Right lung (tissue), 5 donors: ENCODE data around the gene ARHGAP45. TPM values are rescaled to one million over a fixed set of nuclear protein-coding genes. Genes with fewer than 3 reads are reported as not detected.
A peak's percentile ranks its signal among the peaks of the same experiment; 100 is the strongest.

Experiments
- DNase-seq, 2 donors: peaks; one replicate each; pipeline ENCODE4 v3.0.0-alpha.2; 2013
- polyA plus RNA-seq, 5 donors: library from polyadenylated mRNA; unstranded; fragments of 120-200 nt; gene quantifications; one replicate each; pipeline versions ENCODE4 v1.2.1 to v1.2.3, GENCODE V29; 2013; ENCODE audit warnings: inconsistent platforms in 1 of 5, low replicate concordance in 1 of 5; ENCODE audit not compliant: insufficient read length in 5 of 5, insufficient read depth in 1 of 5

Gene ARHGAP45
- polyA plus RNA-seq, 5 donors: 7.8 to 15.8 (median 10.2) TPM

GRCh38 chr19:1054102-1055027 is 12.6 kb upstream of the ARHGAP45 start:
- no peak for DNase-seq

- no peak for DNase-seq
Measured at GRCh38 chr19:1055028-1055425, 11.9 kb upstream of the ARHGAP45 start.

- no peak for DNase-seq
Measured at GRCh38 chr19:1055886-1056620, 10.9 kb upstream of the ARHGAP45 start.

- no peak for DNase-seq
Measured at GRCh38 chr19:1057176-1057855, 9.7 kb upstream of the ARHGAP45 start.

GRCh38 chr19:1058112-1058511 is 8.9 kb upstream of the ARHGAP45 start:
- no peak for DNase-seq

GRCh38 chr19:1060689-1061088 is 6.3 kb upstream of the ARHGAP45 start:
- no peak for DNase-seq

- no peak for DNase-seq
Measured at GRCh38 chr19:1061987-1062386, 5.0 kb upstream of the ARHGAP45 start.

GRCh38 chr19:1062387-1063029 is 4.5 kb upstream of the ARHGAP45 start:
- DNase-seq: no peak

- no peak for DNase-seq
Measured at GRCh38 chr19:1063030-1063908, 3.7 kb upstream of the ARHGAP45 start.

- no peak for DNase-seq
Measured at GRCh38 chr19:1063909-1064660, 2.9 kb upstream of the ARHGAP45 start.

GRCh38 chr19:1064661-1065605 is 2.0 kb upstream of the ARHGAP45 start:
- peak in 1 of 2 donors; percentile 62 for DNase-seq

GRCh38 chr19:1065606-1066109 is 1.3 kb upstream of the ARHGAP45 start:
- no peak for DNase-seq

- no peak for DNase-seq
Measured at GRCh38 chr19:1066251-1066747, 668 bp upstream of the ARHGAP45 start.

GRCh38 chr19:1067341-1067957 is 482 bp downstream of the ARHGAP45 start:
- DNase-seq: no peak

GRCh38 chr19:1068009-1069001 is 1.3 kb downstream of the ARHGAP45 start:
- DNase-seq: no peak

GRCh38 chr19:1069009-1069779 is 2.2 kb downstream of the ARHGAP45 start:
- no peak for DNase-seq
